Stimulated activated CD4-positive, alpha-beta T cell treated with anti-CD3 and anti-CD28 coated beads, Interleukin-15, amount 100 ng/mL, for 24 hours (primary cell): ENCODE data around the gene SMARCC2.
"Not testable (repeated sequence)": the region's sequence is repeated elsewhere in the genome, so short reads cannot be mapped to it uniquely, and the experiment has no call there.

Experiments used
- DNase-seq: peaks from one replicate; pipeline ENCODE4 v3.0.0-alpha.2; 2020

Gene SMARCC2

GRCh38 chr12:56162468-56163290, 26.6 kb downstream of the SMARCC2 start:
- DNase-seq = no peak

DNA sequence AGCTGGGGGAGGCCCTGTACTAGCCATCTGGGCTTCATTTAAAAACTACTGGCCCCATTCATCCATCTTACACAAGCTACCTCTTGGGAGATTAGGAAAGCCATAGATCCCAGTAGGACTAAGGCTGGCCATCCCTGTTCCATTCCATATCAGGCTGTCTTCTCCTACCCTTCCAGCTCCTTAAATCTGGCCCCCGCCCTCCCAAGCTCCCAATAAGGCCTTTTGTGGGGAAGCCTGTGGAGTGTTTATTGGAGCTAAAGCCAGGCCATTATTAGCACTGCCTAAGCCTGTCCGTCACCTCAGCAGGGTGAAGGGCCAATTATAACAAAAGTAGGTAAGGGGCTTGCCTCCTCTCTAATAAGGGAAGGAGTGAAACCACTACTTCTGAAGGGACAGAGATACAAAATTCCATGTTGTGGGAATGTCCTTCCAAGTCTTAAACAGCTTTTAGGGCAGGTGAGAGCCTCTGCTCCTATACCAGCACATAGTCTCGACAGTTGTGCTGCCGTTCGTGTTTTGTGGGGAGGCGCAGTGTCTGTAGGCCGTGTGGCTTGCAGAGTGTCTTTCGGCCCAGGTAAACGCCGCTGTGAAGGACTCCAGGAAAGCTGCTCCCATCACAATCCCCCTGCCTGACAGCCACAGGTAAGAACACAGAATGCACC, 27.5 kb downstream of the SMARCC2 start:
- no peak for DNase-seq

- DNase-seq = no peak
These were observed 28.2 kb downstream of the SMARCC2 start for GRCh38 chr12:56160894-56161689.

DNA sequence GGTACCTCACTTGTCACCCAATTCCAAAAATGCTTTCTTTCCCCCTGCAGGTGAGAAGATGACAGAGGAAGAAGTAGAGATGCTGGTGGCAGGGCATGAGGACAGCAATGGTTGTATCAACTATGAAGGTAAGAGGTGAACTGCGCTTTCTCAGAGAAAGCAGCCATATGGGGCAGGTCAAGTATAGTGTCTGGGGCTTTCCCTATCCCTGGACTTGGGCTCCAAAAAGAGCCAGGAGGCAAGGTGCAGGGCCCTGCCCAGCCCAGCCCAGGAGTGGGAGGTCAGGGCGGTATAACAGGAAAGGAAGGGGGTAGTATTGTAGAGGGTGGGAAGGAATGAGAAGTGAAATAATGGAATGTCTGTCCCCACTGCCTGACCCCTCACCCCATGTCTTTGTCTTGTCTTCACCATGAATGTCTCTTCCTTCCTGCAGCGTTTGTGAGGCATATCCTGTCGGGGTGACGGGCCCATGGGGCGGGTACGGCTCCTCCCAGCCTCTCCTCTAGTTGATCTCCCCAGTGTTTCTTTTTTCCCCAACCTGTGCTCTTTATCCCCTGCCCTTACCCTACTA, 29.0 kb downstream of the SMARCC2 start:
- peak; percentile 71 for DNase-seq

DNA sequence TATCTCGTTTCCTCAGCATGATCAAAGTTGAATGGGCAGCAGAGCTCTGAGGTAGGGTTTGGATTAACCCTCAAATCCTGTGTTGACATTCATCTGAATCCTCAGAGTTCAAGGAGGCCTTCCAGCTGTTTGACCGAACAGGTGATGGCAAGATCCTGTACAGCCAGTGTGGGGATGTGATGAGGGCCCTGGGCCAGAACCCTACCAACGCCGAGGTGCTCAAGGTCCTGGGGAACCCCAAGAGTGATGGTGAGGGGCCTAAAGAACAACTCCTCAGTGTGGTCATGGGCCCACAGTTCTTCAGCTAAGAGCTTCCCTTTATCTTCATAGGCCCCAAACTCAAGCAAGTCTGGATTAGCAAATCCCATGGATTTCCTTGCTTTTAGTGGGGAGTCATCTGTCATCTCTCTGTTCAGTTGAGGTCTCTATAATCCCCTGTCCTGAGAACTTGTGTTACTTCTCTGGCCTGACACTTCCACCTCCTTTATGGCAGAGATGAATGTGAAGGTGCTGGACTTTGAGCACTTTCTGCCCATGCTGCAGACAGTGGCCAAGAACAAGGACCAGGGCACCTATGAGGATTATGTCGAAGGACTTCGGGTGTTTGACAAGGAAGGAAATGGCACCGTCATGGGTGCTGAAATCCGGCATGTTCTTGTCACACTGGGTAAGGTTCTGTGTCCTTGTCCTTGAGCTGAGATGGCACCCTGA, 29.6 kb downstream of the SMARCC2 start:
- DNase-seq = no peak

DNA sequence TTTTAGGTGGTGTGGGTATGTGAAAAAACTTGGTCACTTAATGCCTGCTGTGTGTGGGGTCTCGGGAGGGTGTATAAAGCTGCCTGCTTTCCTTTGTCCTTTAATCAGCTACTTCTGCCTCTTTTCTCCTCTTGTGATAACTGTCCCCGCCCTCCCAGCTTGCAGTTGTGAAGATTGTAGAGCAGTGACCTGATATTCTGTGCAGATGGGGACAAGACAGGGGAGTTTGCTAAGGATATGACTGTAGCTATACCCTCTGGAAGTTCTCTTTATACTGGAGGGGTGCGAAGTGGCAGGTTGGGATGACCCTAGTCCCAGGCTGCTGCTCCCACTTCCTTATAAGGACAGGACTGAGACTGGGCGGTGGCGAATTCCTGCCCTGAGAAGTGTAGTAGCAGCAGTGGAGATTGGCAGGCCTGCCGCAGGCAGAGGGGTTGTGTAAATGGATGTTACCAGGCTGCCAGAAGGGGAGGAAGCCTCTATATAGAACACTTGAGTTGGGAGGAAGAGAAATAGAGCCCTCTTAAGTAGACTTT, 30.3 kb downstream of the SMARCC2 start:
- peak; percentile 59 for DNase-seq

- peak; percentile 96 for DNase-seq
These were observed 31.0 kb downstream of the SMARCC2 start, which contains the start of gene MYL6 for GRCh38 chr12:56158029-56158925. Gene MYL6 (plus strand): TSS chr12:56158359. CDS start chr12:56158402, 43 bp downstream.

DNA sequence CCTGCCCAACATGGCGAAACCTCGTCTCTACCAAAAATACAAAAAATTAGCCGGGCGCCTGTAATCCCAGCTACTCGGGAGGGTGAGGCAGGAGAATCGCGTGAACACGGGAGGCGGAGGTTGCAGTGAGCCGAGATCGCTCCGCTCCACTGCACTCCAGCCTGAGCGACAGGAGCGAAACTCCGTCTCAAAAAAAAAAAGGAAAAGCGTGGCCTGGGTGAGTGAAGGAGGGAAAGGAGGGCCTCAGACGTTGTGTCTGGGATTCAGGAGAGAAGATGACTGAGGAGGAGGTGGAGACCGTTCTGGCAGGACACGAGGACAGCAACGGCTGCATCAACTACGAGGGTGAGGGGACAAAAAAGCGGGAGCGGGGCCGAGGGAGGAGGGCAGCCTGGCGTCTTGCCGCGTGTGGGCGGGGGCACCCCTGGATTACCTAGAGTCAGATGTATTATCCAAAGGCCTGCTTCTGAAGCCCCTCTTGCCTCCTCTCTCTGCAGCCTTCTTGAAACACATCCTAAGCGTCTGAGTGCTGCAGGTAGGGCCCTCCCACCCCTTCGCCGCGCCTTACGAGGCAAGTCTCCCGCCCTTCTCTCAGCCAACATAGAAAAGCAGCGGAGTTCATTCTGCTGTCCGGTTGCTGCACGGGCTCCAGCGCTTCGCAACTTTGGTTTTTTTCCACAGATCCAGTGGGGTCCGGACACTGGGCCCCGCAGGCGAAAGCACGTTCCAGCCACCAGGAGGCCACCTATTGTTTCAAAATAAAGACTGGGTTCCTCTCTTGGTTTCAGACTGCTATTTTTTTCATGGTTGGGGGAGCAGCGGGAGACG, 31.9 kb downstream of the SMARCC2 start:
- peak; percentile 73 for DNase-seq

GRCh38 chr12:56156464-56157200, 32.7 kb downstream of the SMARCC2 start:
- DNase-seq = not testable (repeated sequence)

DNA sequence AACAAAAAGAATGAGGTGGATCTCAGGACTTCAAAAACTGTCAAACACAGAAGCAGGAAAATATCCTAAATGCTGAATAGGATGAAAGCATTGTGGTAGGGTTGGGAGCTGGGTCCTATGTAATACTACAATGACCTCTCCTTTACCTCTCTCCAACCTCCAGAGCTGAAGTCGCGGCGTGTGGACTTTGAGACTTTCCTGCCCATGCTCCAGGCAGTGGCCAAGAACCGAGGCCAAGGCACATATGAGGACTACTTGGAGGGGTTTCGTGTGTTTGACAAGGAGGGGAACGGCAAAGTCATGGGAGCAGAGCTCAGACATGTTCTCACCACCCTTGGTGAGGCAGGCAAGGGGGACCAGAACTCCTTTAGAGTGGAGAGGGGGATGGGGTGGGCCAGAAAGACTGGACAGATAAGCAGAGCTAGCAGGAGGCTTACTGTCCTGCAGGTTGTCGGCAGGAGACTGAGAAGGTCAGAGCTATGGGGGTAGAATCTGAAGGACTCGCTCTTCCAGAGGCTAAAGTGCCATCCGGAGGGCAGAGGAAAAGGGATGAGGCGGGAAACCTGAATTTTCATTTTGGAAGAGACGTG, 33.9 kb downstream of the SMARCC2 start:
- DNase-seq = no peak

DNA sequence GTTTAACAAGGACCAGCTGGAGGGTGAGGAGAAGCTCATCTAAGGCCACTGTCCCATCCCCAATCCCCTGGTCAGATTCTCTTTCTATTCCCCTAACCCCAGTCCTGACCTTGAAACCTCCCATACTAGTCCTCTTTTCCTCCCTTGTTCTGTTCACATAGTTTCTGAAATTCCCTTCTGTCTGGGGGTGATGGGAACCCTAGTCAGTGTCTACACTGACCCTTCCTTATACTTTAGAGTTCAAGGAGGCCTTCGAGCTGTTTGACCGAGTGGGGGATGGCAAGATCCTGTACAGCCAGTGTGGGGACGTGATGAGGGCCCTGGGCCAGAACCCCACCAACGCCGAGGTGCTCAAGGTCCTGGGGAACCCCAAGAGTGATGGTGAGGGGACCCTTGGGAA, 34.5 kb downstream of the SMARCC2 start:
- DNase-seq = no peak

GRCh38 chr12:56154246-56154771, 35.0 kb downstream of the SMARCC2 start:
- no peak for DNase-seq

DNA sequence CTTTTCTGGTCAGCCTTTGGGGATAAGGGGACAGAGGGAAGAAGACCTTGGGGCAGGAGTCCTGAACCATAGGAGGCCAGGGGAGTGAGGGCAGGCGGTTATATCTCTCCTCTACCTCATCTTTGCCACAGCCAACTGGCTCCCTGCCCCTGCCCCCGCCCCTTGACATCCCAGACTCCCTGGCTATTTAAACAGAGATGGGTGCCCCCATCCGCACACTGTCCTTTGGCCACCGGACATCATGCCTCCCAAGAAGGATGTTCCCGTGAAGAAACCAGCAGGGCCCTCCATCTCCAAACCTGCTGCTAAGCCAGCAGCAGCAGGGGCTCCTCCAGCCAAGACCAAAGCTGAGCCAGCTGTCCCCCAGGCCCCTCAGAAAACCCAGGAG, 35.6 kb downstream of the SMARCC2 start:
- no peak for DNase-seq

DNA sequence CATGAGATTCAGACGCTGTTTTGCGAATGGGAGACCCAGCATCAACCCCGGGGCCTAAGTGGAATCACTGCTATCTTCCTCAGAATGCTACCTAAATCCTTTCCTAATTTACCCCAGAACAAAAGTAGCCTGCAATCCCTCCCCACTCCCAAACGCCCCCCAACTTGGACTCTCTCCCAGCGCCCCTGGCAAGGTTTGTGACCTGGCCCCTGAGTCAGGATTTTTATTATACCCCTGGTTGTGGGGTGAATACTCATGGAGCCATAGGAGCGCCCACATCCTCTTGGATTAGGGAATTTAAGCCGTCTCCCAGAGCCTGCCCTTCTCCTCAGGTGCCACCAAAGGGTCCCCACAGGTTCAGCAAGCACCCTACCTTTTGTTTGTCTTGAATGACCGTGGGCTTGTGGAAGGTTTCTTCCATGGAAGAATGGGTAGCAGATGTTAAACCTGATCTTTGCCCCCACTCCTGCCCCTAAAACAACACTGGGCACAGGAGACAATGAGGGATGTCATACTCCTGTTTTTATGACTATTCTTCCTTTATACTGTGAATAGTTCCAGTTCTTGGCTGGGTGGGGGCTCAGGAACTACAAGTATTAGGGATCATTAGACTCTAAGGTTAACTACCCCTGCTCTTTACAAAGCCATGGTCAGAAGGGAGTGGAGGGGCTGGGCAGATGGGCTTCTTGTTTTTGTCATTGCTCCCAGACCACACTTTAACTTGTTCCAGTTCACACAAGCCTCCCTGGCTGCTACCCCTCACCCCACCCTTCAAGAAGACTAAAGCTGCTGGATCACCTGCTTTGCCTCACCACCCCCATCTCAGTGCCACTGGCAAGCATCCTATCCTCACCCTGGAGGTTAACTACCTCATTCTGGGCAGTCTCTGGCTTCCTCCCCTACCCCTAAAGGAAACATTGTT, 36.3 kb downstream of the SMARCC2 start:
- no peak for DNase-seq

DNA sequence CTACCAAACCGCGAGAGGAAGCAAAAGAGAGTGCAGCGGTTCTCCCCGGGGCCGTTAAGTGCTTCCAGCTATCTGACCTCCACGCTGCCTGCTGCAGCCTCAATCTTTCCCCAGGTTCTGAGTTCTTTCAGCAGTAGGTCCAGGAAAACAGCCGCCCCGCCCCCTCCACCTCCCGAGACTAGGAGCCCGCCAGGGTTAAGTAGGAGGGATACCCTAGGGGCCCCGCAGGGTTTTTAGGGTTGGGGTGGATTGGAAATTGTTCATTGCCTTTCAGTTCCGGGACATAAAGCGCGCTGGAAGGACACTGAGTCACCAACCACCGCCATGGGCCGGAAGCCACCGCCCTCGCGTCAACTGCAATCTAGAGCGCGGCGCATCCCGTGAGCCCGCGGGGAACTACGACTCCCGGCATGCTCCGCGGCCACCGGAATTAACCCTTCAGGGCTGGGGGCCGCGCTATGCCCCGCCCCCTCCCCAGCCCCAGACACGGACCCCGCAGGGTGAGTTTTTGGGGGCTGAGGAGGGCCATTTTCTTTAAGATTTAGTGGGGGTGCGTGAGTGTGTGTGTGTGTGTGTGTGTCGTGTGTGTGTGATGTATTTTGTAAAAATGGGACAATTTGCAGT, 37.0 kb downstream of the SMARCC2 start, which contains the start of gene MYL6B:
Gene MYL6B, plus strand, starts transcription at position 456 of the 624 bp plus-strand sequence. CDS start 1,332 bp downstream, outside the sequence.
- DNase-seq = peak; percentile 98

GRCh38 chr12:56151672-56152131, 37.6 kb downstream of the SMARCC2 start:
- DNase-seq = peak; percentile 80

DNA sequence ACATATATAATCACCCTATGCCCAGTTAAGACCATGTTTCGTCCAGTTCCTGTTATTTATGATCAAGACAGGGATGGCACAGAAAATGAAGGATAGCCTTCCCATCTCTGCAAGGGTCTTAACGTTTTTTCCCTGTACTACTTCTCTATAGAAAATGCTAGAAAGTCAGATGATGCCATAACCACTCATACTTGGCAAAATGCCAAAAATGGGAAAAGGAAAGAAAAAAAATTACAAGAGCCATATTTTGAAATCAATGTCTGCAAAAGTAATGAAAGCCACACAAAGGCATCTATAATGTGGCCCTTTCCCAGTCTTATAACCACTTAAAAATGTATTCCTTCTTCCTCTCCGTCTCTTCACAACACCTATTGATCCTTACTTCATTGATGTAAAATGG, 38.7 kb downstream of the SMARCC2 start:
- no peak for DNase-seq
